ENCODE results near the gene CKM.

GRCh38 chr19:45356760-45357444 is 34.2 kb upstream of the CKM start:
- no peak for TF ChIP-seq POLR2AphosphoS5 (IDR thresholded peaks at IDR 0.05; ENCODE audit: borderline replicate concordance, low read depth, low read length)
- no peak for TF ChIP-seq EZH2 (IDR thresholded peaks at IDR 0.05)
- no peak for TF ChIP-seq FOXP2 (optimal IDR thresholded peaks at IDR 0.05; ENCODE audit: control extremely low read depth, extremely low read length, insufficient read depth)

Data from SK-N-MC (cell line).